GM21529 (cell line): ENCODE measurements around the gene C11orf91.
"Not testable (repeated sequence)": the region's sequence is repeated elsewhere in the genome, so short reads cannot be mapped to it uniquely, and the experiment has no call there.

Experiments
- ATAC-seq: cut with Tn5 transposase; IDR thresholded peaks from one replicate; pipeline ENCODE4 v1.9.1; 2021; ENCODE audit not compliant: unreplicated experiment

The C11orf91 gene

DNA sequence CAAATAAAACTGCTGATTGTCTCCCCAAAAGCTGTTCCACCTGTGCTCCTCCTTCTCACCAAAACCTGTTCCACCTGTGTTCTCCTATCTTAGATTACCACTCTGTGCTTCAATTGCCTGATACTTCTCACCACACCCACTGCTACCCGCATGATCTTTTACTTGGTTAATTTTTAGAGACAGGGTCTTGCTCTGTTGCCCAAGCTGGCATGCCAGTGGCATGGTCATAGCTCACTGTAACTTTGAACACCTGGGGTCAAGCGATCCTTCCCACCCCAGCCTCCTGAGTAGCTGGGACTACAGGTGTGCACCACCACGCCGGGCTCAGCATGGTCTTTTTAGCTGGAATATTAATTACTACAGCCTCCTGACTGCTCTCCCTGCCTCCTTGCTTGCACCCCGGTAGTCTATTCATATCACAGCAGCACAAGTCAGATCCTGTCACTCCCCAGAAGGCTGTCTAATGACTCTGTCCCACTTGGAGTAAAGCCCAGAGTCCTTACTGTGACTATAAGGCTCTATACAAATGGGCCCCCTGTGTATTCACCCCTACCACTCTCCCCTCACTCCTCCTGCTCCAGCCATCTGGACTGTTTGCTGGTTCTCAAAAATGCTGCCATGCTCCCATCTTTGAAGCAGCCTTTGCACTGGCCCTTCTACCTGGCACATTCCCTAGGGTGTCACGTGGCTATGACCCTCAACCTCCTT lies 3.5 kb downstream of the C11orf91 start:
- ATAC-seq: no peak

DNA sequence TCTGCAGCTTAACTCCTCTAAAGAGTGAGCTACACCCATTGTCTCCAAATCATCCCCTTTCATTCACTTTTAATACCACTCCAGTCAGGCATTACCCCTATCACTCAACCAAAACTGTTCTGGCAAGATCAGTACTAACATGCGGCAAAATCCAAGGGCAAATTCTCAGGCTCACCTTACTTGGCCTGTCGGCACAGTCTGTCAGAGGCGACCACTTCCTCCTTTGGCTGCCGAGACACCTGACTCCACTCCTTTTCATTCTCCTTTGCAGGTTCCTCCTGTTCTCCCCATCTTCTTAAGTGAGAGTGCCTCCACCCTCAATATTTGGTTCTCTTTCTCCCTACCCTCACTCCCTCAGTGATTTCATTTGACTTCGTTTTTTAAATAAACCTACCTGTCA lies 4.2 kb downstream of the C11orf91 start:
- no peak for ATAC-seq

DNA sequence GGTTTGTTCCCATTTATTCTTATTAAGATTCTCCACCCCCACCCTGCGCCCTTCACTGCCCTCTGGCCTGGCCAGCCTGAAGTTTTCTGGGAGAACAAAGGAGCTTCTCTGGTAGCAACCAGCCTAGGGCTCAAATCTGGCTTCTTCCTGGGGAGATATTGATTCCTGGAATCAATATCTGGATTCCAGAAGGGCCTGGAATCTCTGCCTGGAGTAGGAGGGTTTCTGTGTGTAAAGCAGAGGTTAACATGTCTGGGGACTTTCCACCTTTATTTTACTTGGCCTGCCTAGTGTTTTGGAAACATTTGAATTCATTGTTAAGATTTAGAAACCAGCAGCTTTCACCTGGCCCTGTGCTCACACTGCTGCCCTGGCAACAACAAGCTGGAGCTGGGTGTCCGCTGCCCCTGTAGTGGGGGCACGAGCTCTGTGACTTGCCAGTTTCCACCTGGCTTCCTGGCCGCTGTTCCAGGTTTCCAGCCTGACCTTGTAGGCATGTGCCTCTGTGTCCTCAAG lies 5.5 kb downstream of the C11orf91 start:
- no peak for ATAC-seq

DNA sequence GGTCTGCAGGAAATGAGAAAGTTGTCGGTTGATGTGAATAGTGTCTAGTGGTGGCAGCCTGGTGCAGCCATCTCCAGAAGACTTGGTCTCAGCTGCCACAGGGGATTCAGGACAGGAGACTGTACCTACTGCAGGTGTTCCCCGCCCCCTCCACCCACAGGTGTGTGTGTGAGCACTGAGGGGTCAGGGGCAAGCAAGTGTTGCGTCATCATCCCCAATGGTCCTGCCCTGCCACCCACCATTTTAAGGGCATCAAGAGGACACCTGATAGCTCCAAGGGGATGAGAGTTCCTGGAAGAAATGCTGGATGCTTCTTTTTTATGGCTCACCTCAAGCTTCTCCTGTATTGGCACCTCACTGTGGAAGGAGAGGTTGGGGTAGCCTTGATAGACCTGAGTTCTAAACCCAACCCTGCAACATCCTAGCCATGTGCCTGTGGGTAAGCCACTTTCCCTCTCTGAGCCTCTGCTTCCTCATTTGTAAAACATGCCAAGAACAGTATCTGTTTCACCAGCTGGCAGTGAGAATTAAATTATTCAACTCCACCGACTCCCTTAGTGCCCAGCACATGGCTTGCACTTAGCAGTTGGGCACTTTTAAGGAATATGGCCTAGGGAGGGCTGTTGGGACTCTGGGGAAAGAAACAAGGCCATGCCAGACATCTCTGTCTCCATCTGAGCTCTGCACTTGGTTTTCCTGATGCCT lies 6.1 kb downstream of the C11orf91 start:
- ATAC-seq: no peak

DNA sequence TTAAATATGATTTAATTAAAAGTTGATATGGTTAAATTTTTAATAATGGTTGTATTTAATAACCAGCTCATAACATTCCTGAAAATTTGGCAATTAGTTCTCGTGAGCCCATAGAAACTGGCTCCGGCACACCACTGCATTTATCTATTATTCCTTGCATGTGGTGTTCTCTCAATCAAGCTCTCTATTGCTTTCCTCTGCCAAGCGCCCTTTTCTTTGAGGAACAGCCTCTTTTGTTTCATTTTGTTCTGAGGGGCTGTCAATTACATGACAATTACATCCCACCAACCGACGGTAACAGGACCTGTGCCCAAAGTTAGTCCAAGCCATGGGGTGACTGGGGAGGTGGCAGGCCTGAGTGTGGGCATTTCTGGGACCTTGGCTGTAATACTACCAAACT lies 8.1 kb downstream of the C11orf91 start:
- ATAC-seq: no peak

DNA sequence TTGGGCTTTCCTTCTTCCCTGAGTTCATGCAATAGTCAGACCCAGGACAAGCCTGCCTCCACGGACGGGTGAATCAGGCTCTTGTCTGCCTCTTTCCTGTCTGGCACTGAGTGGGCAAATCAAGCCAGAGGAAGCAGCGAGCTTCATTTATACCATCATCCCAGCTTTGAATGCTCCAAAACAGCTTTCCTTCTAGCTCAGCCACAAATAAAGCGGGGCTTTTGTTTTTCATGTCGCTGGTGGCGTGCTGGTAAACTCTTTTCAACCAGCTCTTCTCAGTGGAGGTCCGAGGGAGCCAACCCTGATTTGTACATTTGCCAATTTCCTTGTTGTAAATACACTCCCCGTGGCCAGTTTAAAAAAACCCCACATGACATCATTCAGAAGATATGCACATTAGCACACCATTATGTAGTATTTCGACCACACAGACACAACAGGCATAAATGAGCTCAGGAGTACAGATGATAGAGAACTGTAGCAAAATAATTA lies 8.6 kb downstream of the C11orf91 start:
- ATAC-seq: no peak

DNA sequence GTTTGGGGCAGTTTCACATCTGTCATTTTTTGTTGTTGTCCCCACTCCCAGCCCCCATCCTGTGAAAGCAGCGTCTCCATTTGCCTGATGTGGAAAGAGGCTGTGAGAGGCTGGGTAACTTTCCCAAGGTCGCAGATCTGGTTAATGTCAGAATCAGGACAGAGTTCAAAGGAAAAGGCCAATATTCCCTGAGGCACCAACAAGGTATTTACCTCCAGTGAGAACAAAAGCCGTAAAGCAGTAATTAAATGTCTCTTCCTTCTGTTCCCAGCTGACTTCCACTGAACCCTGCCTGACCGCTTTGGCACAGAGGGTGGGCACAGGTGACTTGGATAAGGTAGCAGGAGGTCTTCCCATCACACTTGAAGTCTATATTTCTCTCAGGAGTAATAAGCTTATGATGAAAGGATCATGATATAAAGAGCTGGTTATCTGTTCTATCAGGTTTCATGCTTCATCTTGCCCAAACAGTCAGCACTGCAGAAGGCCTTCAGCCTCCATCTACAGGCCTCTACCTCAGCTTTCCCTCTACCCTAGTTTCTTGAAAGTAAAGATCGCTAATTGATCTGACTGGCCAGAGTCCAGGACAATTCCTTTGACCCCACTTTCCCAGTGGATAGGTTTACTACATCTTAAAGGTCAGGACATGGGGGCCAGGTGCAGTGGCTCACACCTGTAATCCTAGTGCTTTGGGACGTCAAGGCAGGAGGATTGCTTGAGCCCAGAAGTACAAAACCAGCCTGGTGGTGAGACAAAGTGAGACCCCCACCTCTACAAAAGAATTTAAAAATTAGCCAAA lies 9.4 kb downstream of the C11orf91 start:
- ATAC-seq: no peak

DNA sequence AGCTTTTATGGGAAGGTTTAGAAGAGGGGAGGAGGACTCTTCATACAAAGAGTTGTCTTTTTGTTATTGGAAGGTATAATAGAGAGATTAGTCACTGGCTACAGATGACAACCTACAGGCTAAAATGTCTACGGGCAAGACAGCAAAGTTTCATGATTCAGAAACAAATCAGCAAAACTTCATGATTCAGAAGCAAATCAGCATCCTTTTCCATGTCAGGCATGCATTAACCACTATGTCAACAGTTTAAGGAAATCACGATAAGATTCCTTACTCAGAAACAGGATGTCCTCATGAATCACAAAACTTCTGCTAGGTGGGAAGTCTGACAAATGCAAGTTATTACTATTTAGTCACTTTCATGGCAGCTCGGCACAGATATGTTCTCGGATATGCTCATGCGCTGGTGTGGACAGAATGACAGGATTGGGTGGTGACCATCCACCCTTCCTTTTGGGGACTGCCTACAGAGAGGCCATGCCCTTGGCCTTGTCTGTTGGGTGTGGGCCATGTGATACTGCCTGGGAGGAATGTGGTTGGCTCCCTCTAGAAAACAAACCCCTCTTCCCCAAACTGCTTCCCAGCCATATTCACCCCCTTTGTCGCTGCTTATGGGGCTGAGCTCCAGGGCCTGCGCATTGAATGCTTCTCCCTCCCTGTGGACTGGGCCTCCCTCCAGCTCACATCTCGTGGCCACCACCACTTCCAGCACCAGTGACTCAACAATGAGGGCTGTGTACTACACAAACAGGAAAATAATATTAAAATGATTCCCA lies 10.1 kb downstream of the C11orf91 start:
- ATAC-seq: no peak

DNA sequence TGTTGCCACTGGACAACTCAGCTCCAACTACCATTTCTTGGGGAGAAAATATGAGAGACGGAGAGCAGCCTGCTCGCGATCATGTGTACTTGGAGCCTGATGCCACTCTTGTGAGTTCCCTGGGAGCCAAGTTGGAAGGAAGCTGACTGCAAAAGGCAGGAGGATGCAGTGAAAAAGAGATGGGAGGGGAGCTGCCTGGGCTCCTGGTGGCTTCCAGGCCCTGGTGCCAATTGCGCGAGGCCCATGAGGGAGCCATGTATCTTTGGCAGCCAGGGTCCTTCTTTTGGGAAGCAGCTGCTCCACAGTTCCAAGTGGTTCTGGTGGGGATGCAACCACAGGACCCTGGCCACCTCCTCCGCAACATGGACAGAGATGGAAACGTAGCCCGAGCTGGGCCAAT lies 11.1 kb downstream of the C11orf91 start:
- no peak for ATAC-seq

DNA sequence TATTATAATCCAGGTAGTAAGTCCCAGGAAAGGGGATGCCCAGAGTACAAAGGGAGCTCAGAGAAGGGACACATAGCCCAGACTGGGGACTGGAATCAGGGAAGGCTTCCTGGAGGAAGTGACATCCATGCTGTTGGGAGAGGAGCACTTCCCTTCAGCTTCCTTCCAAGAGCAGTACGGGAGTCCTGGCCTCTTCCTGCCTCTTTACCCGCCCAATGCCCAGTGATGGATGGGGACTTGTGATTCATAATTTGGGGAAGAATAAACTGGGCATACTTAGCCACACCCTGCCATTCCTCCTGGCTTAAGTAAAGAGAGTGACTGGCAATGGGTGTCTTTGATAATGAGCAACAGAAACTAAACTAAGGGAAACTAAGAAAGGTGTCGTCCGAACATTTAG lies 11.5 kb downstream of the C11orf91 start:
- ATAC-seq: no peak

DNA sequence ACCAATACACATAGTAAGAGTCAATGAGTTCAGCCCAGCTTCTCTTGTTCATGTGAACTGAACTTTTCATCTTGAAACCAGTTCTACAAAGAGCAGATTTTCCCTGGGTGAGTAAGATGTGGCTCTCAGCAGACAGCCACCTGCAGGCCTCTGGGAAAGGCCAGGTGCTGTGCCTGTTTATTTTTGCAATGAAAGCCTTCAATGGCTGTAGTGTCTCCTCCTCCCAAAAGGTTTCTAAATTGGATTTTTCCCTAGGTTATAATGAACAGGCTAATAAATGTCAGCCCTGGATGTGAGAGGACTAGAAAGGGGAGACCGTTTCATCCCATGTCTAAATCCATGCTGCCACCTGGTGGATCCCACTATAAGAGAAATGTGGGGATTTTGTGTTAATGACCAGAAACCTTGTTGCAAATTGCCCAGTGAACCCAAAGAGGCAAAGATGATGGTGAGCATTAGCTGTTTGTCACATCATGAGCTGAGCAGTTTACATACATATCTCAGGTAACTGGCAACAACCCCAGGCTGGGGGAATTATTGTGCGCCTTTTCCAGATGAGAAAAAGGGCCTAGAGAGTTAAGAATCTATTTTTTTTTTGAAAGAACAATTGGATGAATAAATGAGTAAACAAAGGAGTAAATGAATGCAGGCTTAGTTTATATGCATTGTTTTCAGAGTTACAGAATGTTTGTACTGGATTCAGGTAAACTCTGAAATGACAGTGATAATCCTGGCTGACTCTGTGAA lies 12.7 kb downstream of the C11orf91 start:
- peak; percentile 52 for ATAC-seq

DNA sequence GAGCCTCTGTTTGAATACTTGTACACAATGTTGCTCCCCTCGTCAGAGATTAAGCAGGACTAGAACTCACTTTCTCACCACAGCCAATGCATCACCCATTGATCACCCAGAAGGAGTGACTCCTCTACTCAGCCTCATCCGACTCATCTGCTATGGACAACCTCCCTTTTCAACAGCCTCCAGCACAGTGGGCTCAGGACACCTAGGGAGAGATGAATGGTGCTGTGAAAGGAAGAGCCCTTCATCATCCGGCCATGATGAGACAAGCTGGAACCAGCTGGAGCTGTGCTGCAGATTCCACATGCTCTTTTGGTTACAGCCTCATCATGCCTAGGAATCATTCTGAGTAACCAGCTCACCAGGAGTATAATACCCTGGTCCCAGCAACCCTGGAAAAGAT lies 15.5 kb downstream of the C11orf91 start:
- ATAC-seq: no peak

DNA sequence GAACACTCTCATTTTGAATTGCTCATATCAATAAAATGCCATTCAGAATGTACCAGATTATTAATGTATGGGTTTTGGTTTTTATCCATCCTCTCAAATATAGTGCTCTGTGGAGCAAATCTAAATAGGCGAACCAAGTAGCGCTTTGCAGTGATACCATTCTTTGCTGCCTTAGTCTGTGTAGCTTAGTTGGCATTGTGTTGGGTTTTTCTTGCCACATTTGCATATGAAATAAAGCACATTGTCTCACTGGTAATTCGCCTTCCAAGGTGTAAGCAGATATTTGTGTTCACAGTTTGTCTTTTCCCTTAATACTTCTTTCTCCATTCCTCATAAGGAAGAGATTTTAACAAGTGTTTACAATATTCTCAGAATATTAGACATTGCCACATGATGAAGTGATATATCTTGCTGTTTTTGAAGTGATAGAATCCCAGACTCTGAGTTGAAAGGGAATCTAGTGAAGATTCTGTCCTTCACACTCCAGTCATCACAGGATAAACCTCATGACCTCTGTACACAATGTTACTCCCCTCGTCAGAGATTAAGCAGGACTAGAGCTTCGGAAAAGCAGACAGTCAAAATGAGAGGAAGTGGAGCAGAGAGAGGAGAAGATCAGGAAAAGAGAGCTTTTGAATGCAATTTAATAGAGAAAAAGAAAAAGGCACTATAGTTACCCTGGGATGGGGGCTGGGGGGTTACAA lies 16.5 kb downstream of the C11orf91 start:
- ATAC-seq: no peak

DNA sequence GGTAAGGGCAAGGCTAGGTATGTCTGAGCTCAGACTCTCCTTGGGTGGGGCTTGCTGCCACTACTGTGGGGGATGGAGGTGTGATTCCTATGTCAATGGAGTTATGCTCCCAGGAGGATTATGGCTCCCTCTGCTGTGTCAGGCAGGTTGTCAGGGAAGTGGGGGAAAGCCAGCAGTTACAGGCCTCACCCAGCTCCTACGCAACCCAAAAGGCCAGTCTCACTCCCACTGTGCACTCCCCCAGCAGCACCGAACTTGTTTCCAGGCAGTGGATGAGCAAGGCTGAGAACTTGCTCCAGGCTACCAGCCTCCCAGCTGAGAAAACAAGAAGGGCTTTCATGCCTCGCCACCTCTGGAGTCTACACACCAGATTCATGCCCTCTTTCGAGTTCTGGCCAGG lies 18.2 kb downstream of the C11orf91 start:
- no peak for ATAC-seq

DNA sequence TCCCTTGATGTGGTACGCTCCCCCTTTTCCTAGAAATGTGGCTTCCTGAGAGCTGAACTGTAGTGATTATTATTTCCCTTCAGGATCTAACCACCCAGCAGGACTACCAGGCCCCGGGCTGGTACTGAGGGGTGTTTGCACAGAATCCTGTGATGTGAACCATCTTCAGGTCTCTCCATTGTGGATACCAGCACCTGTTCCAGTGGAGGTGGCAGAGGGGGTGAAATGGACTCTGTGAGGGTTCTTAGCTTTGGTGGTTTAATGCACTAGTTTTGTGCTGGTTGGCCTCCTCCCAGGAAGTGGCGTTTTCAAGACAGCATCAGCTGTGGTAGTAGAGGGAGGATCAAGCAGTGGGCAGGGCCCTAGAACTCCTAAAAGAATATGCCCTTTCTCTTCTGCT lies 18.6 kb downstream of the C11orf91 start:
- no peak for ATAC-seq

DNA sequence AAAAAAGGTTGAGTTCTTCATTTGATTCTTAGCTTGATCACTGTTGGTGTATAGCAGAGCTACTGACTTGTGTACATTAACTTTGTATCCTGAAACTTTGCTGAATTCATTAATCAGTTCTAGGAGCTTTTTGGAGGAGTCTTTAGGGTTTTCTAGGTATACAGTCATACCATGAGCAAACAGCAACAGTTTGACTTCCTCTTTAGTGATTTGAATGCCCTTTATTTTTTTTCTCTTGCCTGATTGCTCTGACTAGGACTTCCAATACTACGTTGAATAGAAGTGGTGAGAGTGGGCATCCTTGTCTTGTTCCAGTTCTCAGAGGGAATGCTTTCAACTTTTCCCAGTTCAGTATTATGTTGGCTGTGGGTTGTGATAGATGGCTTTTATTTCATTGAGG lies 22.0 kb downstream of the C11orf91 start:
- not testable (repeated sequence) for ATAC-seq

DNA sequence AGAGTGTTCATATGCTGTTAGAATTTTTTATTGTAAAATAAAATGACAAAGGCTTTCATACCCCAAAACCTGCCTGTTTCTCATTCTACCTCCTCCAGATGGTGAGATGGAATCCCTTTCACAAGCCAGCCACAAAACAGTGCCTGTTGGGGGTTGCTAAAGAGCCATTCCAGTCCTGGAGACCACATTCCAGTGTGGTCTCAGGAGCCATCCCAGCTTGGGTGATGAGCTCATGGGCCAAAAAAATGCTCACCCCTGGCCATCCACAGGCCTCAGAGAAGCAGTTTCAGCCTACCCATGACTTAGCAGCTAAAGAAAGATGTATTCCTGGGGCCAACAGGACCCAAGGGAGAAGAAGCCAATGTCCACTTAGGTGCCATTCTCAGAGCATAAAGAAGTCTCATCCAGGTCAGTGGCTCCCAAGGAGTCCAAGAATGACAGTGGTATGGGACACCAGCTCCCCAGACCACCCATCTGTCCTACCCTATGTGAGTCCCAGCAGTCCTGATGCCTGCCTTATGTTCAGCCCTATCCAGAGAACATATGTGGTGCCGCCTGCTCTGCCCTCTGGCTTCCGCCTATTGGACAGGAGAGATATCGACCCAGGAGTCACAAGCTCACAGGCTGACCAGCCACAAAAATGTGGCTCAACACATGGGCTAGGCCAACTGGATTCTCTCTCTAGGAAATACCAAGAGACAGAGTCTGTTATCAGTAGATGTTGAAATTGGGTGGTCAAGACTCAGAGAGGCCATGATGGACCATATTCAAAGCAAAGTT lies 26.4 kb downstream of the C11orf91 start:
- ATAC-seq: no peak

DNA sequence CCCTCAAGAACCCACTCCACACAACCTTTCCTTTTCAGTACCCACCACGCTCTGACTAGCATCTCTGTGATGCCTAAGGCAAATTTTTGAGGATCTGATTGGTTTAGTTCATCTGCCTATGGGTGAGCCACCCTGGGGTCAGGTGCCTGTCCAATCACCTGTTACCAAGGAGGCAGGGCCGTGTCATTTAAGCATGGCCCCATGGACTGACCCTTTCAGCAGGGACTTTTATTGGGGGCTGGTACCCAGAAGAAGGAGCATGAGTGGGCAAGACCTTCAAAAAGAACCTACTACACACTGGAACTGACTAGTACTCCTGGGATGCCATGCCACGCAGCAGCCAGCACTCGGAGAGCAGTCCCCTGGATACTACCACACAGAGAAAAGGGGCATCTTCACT lies 28.4 kb downstream of the C11orf91 start:
- no peak for ATAC-seq
